ENCODE measurements around the gene PXMP4.
A peak's percentile ranks its signal among the peaks of the same experiment; 100 is the strongest.

Gene PXMP4

DNA sequence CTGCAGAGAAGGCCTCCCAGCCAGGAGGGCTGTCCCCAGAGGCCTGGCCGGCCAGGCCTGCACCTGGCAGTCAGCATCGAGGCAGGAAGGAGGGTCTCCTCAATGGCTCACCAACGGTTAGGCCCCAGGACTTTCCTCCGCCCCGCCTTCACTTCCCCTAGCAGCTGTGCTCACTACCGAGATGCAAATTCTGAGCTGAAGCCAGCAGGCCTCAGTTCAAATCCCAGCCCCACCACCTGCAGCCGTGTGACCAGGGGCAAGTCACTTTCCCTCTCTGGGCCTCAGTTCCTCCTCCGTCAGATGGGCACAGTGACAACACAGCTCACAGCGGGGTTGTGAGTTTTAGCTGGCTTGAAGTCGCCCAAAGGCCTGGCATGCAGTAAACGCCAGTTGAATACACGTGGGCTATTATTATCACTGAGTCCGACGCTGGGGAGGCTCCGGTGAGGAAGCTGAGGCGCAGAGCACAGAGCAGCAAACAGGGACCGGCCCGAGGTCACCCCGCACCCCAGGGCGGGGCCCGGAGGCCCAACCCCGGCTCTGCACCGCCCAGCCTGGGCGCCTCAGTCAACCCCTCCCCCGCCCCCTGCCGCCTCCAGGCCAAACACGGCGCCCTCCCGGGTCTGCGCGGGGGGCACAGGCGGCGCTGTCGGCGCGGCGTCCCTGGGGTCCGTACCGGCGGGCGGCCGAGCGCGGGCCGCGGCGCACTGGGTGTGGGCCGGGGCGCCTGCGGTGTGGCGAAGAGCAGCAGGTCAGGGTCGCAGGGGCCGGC is 34.6 kb downstream of the PXMP4 start:
- Histone ChIP-seq H3K4me1 (ENCODE audit: control insufficient read depth in 1 of 2, insufficient read depth in 1 of 2, low read depth in 1 of 2, low read length in 1 of 2) (peaks cover 18 to 22% of the 10 kb centered on the region in 2 experiments), H3K9me3 (no peaks in the 10 kb centered on the region), H3K4me3 (ENCODE audit: low read depth in 1 of 2, low read length in 1 of 2) (peak overlapping the region; percentile 41 to 59), H3K27me3 (no peaks in the 10 kb centered on the region), H3K27ac (no peak overlapping the region), H3K36me3 (no peaks in the 10 kb centered on the region)
- TF ChIP-seq, protein P1, sequence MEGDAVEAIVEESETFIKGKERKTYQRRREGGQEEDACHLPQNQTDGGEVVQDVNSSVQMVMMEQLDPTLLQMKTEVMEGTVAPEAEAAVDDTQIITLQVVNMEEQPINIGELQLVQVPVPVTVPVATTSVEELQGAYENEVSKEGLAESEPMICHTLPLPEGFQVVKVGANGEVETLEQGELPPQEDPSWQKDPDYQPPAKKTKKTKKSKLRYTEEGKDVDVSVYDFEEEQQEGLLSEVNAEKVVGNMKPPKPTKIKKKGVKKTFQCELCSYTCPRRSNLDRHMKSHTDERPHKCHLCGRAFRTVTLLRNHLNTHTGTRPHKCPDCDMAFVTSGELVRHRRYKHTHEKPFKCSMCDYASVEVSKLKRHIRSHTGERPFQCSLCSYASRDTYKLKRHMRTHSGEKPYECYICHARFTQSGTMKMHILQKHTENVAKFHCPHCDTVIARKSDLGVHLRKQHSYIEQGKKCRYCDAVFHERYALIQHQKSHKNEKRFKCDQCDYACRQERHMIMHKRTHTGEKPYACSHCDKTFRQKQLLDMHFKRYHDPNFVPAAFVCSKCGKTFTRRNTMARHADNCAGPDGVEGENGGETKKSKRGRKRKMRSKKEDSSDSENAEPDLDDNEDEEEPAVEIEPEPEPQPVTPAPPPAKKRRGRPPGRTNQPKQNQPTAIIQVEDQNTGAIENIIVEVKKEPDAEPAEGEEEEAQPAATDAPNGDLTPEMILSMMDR (IDR thresholded peaks at IDR 0.05), result no peak

DNA sequence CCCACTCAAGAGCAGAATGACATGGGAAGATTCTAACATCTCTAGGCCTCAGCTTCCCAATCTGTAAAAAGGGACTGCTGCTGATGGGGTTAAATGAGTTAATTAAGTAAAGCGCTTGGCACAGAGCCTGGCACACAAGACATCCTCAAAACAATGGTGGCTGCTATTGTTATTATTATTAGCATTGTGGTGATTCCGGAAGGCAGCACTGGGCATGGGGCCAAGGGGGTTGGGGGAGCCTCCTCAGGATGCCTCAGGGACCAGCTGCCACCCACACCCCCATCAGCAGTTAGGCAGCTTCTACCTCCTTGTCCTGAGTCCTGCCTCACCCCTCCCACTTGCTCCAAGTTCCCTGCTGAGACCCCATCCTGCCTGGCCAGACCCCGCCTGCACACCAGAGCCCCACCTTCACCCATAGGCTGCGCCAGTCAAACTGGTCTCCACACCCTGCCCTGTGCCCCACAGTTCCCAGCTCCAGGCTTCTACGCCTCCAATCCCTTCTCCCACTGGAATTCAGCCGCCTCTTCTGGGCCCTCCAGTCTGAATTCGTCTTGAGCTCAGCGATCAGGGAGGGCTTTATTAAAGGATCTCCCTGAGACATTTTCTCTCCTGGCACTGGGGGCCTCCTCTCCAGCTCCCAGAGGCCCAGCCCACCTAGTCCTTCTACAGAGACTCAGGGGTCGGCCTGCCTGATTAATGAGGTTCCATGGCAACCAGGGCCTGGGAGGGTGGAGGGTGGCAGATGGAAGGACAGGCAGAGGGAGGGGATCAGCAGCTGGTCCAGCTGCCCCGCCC is 35.4 kb downstream of the PXMP4 start:
- Histone ChIP-seq H3K27ac (no peak overlapping the region), H3K9me3 (no peaks in the 10 kb centered on the region), H3K36me3 (peaks cover 3% of the 10 kb centered on the region), H3K4me3 (ENCODE audit: low read depth in 1 of 2, low read length in 1 of 2) (no peak overlapping the region), H3K27me3 (no peaks in the 10 kb centered on the region), H3K4me1 (ENCODE audit: control insufficient read depth in 1 of 2, insufficient read depth in 1 of 2, low read depth in 1 of 2, low read length in 1 of 2) (peaks cover 18 to 22% of the 10 kb centered on the region in 2 experiments)
- TF ChIP-seq, protein P1 (IDR thresholded peaks at IDR 0.05), result no peak

DNA sequence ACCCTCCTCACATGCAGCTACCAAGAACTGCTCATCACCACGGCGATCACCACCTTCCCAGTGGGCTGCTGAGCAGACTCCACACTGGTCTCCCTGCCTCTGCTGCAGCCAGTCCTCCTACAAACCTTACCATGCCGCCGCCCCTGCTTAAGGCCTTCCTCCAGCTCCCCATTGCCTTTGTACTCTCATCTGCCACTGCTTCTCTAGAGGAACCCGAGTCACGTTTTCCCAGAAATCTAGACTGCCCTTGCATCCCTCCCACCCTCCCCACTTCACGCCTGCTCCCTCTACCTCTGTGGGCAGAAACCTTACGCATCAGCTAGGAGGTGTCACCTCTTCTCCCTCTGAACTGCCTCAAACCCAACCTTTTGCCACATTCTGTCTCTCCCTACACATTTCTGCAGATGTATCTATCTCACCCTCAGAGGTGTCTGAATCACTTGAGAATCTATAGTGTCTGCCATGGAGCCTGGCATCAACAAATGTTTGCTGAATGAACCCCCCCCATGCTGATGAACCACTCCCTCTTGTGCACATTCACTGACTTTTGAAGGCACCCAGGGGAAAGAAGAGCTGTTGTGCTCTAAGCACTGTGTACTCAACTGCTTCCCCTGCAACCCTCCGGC is 38.3 kb downstream of the PXMP4 start:
- Histone ChIP-seq H3K36me3 (peaks cover 5% of the 10 kb centered on the region), H3K4me3 (ENCODE audit: low read depth in 1 of 2, low read length in 1 of 2) (no peak overlapping the region), H3K4me1 (ENCODE audit: control insufficient read depth in 1 of 2, insufficient read depth in 1 of 2, low read depth in 1 of 2, low read length in 1 of 2) (peaks cover 16 to 20% of the 10 kb centered on the region in 2 experiments), H3K9me3 (no peaks in the 10 kb centered on the region), H3K27ac (no peak overlapping the region), H3K27me3 (no peaks in the 10 kb centered on the region)
- TF ChIP-seq, protein P1 (IDR thresholded peaks at IDR 0.05), result no peak

DNA sequence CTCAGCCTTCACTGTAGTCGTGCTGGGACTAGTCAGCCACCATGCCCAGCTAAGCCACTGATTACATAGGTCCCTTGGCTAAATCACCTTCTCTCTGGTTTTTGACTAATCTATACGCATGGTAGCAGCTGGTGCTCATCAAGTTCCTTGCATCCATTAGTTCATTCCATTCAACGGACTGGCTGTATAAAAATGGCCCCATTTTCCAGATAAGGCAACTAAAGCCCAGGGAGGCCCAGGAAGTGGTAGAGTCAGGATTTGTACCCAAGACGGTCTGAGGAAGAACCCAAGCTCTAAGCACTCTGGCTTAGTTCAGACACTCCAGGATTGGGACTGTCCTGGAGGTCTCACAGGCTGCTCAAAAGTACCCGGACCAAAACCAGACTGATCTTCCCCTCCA is 38.8 kb downstream of the PXMP4 start:
- Histone ChIP-seq H3K4me1 (ENCODE audit: control insufficient read depth in 1 of 2, insufficient read depth in 1 of 2, low read depth in 1 of 2, low read length in 1 of 2) (peaks cover 12 to 16% of the 10 kb centered on the region in 2 experiments), H3K27ac (no peak overlapping the region)

DNA sequence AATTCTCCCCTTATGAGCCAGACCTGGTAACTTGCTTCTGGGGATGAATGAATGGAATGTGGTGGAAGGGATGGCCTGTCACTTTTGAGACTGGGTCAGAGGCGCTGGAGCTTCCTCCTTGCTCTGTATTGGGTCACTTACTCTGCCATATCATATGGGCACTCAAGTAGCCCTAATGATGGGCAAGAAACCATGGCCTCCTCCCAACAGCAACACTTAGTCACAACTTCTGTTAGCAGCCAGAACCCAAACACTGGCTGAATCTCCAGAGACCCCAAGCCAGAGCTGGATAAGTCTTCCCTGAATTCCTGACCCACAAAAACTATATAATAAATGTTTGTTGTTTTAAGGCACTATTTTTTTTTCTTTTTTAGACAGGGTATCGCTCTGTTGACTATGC is 39.4 kb downstream of the PXMP4 start:
- Histone ChIP-seq H3K4me3 (ENCODE audit: low read depth in 1 of 2, low read length in 1 of 2) (no peak overlapping the region), H3K36me3 (peaks cover 5% of the 10 kb centered on the region), H3K9me3 (no peaks in the 10 kb centered on the region), H3K27ac (no peak overlapping the region), H3K27me3 (no peaks in the 10 kb centered on the region), H3K4me1 (ENCODE audit: control insufficient read depth in 1 of 2, insufficient read depth in 1 of 2, low read depth in 1 of 2, low read length in 1 of 2) (peaks cover 11 to 13% of the 10 kb centered on the region in 2 experiments)
- TF ChIP-seq, protein P1 (IDR thresholded peaks at IDR 0.05), result no peak

More for the DNA sequence above, 38.8 kb downstream of the PXMP4 start:
- Histone ChIP-seq H3K36me3 (peaks cover 5% of the 10 kb centered on the region), H3K4me3 (ENCODE audit: low read depth in 1 of 2, low read length in 1 of 2) (no peak overlapping the region), H3K9me3 (no peaks in the 10 kb centered on the region), H3K27me3 (no peaks in the 10 kb centered on the region)
- TF ChIP-seq, protein P1 (IDR thresholded peaks at IDR 0.05), result no peak

Data from neutrophil (primary cell).